ENCODE measurements around the gene PIGC.
A peak's percentile ranks its signal among the peaks of the same experiment; 100 is the strongest.
"Not testable (repeated sequence)": the region's sequence is repeated elsewhere in the genome, so short reads cannot be mapped to it uniquely, and the experiment has no call there.

Gene PIGC

DNA sequence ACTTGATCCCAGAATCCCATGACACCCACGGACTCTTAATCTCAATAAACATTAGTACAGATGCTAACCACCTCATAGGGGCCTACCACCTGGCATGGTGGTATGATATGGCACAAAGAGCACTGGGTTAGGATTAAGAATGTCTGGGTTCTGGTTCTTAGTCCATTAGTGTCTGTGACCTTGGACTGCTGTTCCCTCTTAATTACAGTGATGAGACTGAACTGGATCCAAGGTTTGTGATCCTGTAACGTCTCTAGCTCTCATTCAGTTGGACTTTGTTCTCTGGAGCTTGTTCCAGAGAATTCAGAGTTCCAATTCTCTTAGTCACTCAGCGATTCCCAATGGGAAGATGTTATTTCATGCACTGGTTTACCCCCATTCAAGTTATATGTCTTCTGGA lies 23.6 kb upstream of the PIGC start:
- FAIRE-seq (no peak), DNase-seq (ENCODE audit: insufficient read length, low spot score) (no peak)

GRCh38 chr1:172466795-172467407 lies 23.0 kb upstream of the PIGC start:
- FAIRE-seq (no peak), DNase-seq (ENCODE audit: insufficient read length, low spot score) (no peak)

DNA sequence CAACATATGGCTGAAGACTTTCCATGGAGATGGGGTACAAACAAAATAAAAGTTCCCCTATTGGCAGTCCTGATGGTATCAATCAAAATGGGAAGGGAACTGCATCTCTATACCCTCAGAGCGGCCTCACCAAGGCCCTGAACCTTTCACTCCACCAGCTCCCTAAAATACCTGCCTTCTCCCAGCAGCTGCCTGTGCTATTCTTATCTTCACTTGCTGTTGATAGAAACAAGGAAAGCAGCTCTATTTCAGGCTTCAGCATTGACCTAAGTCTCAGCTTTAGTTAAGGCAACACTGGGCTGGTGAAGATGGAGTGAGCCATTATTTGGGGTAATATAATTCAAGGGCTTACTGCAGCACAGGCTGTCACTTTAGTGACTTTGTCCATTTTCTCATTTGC lies 21.7 kb upstream of the PIGC start:
- FAIRE-seq = no peak

DNA sequence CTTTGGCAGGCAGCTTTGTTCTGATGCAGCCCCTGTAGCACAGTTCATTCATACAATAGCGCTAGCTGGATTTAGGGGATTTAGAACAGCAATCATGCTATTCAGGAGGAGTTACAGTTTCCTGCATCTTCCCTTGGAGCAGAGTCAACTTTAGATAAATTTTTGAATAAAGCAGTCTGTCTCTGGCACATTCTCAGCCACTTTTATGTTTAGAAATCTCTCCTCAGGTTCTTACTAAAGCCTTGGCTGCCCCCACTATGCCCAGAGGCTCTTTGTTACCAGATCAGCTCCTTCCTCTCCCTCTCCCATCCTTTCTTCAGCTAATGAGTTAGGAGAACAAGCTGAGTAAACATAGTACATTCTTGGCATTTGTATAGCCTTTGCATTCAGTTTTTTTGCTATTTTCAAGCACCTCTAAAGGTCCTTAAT lies 17.0 kb upstream of the PIGC start:
- no peak for DNase-seq (ENCODE audit: insufficient read length, low spot score)
- FAIRE-seq = no peak

More for the DNA sequence above, 21.7 kb upstream of the PIGC start:
- DNase-seq (ENCODE audit: insufficient read length, low spot score) = no peak

- FAIRE-seq = no peak
Measured at GRCh38 chr1:172460177-172460576, 16.3 kb upstream of the PIGC start.

DNA sequence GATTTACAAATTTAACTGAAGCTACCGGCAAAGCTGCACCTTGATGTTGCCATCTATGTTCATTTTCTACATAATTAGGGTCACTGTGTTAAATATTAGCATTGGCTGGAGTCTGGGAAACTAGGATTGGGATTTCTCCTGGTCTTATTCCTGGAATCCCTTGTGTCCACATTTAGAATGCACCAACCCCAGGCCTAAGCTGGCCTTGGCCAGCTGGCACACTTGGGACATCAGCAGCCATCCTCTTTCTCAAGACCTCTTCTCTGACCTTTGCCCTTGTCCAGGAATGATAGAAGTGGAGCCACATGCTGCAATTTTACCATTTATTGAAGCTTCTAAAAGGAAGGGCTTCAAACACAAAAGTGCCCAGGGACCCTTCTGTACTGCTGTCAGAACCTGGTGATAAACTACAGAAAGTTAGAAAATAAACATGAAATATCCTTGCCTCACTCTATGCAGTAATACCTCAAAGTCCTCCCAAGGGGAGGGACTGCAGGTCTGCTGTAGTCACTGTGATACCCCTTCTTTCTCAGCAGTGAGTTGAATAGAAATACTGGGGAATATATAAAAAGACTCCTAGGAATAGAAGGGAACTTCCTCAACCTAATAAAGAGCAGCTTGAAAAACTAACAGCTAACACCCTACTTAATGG lies 13.7 kb upstream of the PIGC start:
- no peak for FAIRE-seq
- no peak for DNase-seq (ENCODE audit: insufficient read length, low spot score)

More at GRCh38 chr1:172460177-172460576, 16.3 kb upstream of the PIGC start:
- no peak for DNase-seq (ENCODE audit: insufficient read length, low spot score)

GRCh38 chr1:172456344-172456769 lies 12.5 kb upstream of the PIGC start:
- FAIRE-seq (no peak), DNase-seq (ENCODE audit: insufficient read length, low spot score) (no peak)

DNA sequence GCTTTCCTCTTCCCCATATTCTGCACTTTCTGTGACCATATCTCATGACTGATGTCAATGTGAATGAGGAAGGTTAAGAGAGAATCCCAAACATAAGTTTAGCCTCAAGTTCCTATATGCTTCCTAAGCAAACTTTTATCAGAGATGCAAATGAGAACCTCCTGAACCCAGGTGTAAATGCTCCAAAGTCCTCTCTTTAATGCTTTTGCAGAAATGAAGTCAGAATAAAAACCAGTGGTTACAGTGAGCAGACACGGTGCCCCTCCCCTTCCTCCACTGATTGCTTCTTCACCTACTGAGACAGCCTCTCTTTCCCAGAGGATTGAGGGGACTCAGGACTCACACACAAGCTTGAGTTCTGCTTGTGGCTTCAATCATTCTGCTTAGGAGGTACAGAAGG lies 11.6 kb upstream of the PIGC start:
- no peak for DNase-seq (ENCODE audit: insufficient read length, low spot score)
- FAIRE-seq = no peak

DNA sequence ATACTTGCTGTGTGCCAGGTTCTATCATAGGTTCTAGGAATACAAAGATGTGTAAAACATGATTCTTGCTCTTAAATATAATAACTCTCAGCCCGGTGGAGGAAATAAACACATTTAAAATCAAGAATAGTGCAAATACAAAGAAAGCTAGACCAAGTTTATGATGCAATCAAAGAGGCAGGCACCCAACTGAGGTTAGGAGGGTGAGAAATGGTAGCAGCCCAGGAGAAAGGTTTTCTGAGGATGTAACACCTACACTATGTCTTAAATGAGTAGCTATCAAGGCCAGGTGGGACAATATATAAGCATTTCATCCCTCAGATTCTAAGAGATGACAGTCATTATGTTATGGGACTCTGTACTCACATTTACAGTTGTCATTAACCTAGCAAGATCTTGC lies 9.7 kb upstream of the PIGC start:
- no peak for DNase-seq (ENCODE audit: insufficient read length, low spot score)
- no peak for FAIRE-seq

DNA sequence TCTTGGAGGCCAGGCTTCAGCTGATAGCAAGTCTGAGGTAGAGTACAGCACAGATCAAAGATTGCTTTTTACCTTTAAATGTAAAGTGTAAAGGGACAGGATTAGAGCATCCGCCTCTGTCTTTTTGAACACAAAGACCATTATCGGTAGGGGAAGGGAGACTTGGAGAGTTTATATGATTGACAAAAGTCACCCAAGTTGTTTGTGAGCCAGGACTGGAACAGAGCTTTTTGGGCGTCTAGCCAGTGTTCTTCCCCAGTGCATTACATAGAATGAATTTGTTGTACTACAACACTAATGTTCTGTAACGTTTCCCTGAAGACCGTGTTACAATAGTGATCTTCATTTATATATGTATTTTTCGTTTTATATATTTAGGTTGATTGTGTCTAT lies 9.3 kb upstream of the PIGC start:
- FAIRE-seq (no peak), DNase-seq (ENCODE audit: insufficient read length, low spot score) (no peak)

DNA sequence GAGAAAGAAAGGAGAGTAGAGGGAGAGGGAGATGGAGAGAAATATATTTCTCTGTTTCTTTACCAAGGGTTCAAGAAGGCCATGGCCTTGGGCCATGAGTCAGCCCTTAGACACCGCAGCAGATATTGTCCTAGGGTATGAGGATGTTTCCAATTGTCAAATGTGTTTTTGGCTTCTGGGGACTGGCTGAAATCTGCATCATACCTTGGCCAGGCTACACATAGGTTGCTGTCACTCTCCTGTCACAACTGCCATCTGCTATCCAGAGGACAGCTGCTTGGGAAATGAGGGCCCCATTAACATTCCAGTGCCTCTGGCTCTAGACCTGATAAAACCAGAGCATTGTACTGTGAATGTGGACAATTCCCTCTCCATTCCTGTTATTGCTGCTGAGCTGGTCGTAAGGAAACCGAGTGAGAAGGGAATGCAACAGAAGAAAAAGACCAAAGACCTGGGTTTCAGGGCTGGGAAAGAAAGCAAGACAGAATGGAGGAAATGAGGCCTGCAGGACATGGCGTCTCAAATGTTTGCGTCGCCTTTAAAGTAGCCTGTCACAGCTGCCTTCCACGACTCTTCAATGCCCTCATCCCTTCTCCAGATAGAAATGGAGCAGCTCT lies 8.8 kb upstream of the PIGC start:
- no peak for DNase-seq (ENCODE audit: insufficient read length, low spot score)

GRCh38 chr1:172451002-172451443 lies 7.2 kb upstream of the PIGC start:
- DNase-seq (ENCODE audit: insufficient read length, low spot score) (no peak), FAIRE-seq (no peak)

More for the DNA sequence above, 8.8 kb upstream of the PIGC start:
- FAIRE-seq = no peak

DNA sequence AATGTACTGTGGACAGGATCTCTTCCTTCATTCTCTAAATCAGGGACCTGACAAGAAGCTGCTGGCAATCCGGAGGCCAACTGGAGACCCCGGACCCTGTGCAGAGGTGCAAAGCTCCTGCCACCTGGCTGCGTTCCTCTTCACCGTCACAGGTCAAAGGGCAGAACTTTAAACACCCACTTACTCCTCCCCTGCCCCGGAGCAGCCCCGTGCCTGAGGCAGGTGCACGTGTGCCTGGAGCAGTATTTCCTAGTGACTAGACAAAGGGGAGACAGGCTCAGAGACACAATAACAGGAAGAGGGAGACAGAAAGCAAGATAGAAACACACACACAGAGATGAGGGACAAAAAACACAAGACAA lies 6.6 kb upstream of the PIGC start:
- FAIRE-seq (no peak), DNase-seq (ENCODE audit: insufficient read length, low spot score) (no peak)

DNA sequence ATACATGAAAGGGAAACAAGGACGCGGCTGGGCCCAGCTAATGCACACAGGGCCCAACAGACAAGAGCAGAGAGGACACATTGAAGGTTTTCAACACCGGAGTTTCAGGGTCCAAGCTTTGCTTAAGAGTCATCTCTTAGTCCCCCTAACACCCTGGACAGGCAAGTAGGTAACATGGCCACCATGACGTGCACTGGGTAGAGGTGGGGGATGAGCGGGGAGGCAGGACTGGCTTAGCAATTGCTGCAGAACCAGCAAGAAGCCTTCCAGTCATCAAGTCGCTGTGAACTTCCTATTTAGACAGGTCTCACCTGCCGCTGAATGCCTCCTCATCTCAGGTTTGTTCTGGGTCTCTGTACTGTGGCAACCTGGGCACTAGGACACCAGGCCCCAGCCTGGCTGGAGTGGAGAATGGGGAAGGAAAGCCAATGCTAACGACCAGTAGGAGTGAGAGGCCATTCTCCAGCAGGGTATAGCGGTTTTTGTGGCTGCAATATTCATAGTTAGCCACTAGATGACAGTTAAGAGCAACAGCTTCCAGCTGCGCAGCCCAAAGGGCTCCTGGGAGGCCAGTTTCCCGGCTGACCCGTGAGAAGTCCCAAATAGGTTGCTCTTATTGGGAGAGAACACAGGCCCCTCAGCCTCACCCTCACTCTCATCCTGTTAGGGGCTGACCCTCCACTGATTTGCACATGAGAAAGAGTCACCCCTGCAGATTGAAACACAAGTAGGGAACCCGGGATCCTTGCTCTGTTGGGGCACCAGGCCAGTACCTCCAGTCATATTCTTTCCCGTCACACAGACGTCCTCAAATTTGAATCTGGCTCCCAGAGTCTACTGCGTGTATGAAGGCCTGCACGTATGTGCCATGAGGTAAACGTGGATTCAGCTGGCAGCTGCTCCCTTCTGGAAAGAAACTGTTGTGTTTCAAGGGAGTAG lies 6.0 kb upstream of the PIGC start:
- FAIRE-seq (peak; percentile 47), DNase-seq (ENCODE audit: insufficient read length, low spot score) (peak; percentile 31)

- DNase-seq (ENCODE audit: insufficient read length, low spot score) = no peak
- FAIRE-seq = no peak
Measured at GRCh38 chr1:172448995-172449584, 5.2 kb upstream of the PIGC start.

DNA sequence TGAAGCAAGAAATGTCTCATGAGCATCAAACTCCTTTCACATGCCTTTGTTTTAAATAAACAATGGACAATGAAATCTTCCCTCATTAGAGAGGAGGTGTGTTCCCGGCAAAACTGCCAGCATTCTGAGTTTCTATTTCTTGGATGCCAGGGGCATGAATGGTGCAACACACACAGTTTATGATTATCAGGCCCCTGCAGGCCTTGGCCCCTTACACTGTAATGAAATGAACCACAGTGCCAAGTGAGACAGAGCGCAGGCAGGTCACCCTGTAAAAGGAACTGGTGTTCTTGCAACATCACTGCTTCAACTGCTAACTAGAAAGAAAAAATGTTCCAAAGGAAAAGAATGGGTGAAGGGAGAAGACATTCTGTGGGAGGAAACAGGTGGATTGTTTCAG lies 3.8 kb upstream of the PIGC start:
- FAIRE-seq = no peak
- DNase-seq (ENCODE audit: insufficient read length, low spot score) = no peak

DNA sequence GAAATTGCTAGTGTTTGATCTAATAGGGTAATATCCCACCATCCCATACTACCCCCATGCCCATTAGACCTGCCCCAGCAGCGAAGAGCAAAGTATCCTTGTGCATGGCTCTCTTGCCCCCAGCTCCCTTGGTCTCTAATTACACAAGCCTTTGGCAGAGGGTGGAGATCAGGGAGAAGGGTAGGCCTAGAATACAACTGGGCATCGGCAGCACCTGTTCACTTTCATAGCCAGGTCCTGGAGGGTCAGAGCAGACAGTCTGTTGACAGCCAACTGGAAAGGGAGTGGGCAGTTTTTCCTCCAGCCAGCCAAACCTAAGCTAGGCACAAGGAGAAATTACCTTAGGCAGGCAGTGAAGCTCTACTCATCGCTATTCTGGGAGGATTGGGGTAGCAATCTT lies 2.7 kb upstream of the PIGC start:
- no peak for FAIRE-seq
- no peak for DNase-seq (ENCODE audit: insufficient read length, low spot score)

- DNase-seq (ENCODE audit: insufficient read length, low spot score) (no peak), FAIRE-seq (peak; percentile 57)
Measured at GRCh38 chr1:172442843-172443565, 865 bp downstream of the PIGC start.

GRCh38 chr1:172442404-172442803 lies 1.5 kb downstream of the PIGC start:
- no peak for DNase-seq (ENCODE audit: insufficient read length, low spot score)
- FAIRE-seq = no peak

DNA sequence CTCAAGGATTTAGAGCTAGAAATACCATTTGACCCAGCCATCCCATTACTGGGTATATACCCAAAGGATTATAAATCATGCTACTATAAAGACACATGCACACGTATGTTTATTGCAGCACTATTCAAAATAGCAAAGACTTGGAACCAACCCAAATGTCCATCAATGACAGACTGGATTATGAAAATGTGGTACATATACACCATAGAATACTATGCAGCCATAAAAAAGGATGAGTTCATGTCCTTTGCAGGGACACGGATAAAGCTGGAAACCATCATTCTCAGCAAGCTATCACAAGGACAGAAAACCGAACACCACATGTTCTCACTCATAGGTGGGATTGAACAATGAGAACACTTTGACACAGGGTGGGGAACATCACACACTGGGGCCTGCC lies 6.7 kb downstream of the PIGC start:
- not testable (repeated sequence) for FAIRE-seq; DNase-seq (ENCODE audit: insufficient read length, low spot score)

Data from GM19239 (cell line).